A549 (cell line): ENCODE data around the gene SLC22A14. TPM values are rescaled to one million over a fixed set of nuclear protein-coding genes. Genes with fewer than 3 reads are reported as not detected.

Experiments
- ATAC-seq, 2 experiments: fragments of 200-7000 bp in 1 of 2; fragments of >200 bp in 1 of 2; cut with Nextera tagmentation in 1 of 2; cut with Tn5 transposase in 1 of 2; 3 replicates each; pipeline versions ENCODE4 v1.8.0 to v1.9.1; 2018 to 2020; ENCODE audit warnings: mild to moderate bottlenecking in 1 of 2, moderate library complexity in 1 of 2
- CTCF ChIA-PET: fragments of 300-600 bp; sonication (Branson Sonifier 250); formaldehyde crosslinking; extraction: SDS; loops from one replicate; lab custom pipeline; 2021; ENCODE audit warnings: antibody characterized with exemption, inconsistent platforms; lab: Yijun Ruan, JAX
- POLR2A ChIA-PET: fragments of 350-600 bp; formaldehyde crosslinking; extraction: SDS; loops from one replicate; lab custom pipeline; 2021; ENCODE audit warnings: antibody characterized with exemption, inconsistent platforms; lab: Yijun Ruan, JAX
- DNase-seq, 2 experiments: peaks; one replicate each; pipeline versions ENCODE4 v3.0.0 to v3.0.0-alpha.2; 2011 to 2016; ENCODE audit warnings: low read depth in 1 of 2, low spot score in 1 of 2
- FAIRE-seq: peaks from 2 replicates; lab custom pipeline; 2011; peaks lifted over from hg19 to GRCh38; lab: Jason Lieb, UNC
- H3K27ac ChIP-seq, 2 experiments: fragments of >200 bp; sonication (Bioruptor Twin); formaldehyde crosslinking; 3 replicates each; pipeline ENCODE4 v1.5.1; 2016 to 2017
- H3K4me1 ChIP-seq: fragments of >200 bp; sonication (Bioruptor Twin); formaldehyde crosslinking; 3 replicates; pipeline ENCODE4 v1.6.1; 2016
- H3K4me2 ChIP-seq: fragments of >200 bp; sonication (Bioruptor Twin); formaldehyde crosslinking; 3 replicates; pipeline ENCODE4 v1.6.1; 2016
- H3K4me3 ChIP-seq: fragments of >200 bp; sonication (Bioruptor Twin); formaldehyde crosslinking; 3 replicates; pipeline ENCODE4 v1.5.1; 2016
- H3K9me3 ChIP-seq: fragments of >200 bp; sonication (Bioruptor Twin); formaldehyde crosslinking; 3 replicates; pipeline ENCODE4 v1.6.1; 2016
- BCL3 ChIP-seq: fragments of >200 bp; sonication (Bioruptor Twin); formaldehyde crosslinking; IDR thresholded peaks from 3 replicates; pipeline ENCODE4 v1.6.1; 2016
- CEBPB ChIP-seq, 2 experiments: fragments of >200 bp in 1 of 2; sonication (Bioruptor Twin) in 1 of 2; formaldehyde crosslinking in 1 of 2; IDR thresholded peaks; 2 replicates each; pipeline ENCODE4 v1.6.1; 2012 to 2016
- CTCF ChIP-seq: fragments of >200 bp; sonication (Bioruptor Twin); formaldehyde crosslinking; IDR thresholded peaks from 3 replicates; pipeline ENCODE4 v1.5.1; 2016
- EHMT2 ChIP-seq: fragments of 200-600 bp; sonication (generic); IDR thresholded peaks from 2 replicates; pipeline ENCODE4 v1.6.1; 2016; ENCODE audit warnings: antibody characterized with exemption, low read depth, mild to moderate bottlenecking, moderate library complexity
- FOSL2 ChIP-seq, 2 experiments: fragments of 450-650 bp in 1 of 2; fragments of >200 bp in 1 of 2; sonication (Bioruptor Twin) in 1 of 2; formaldehyde crosslinking; IDR thresholded peaks; 2 replicates each; pipeline versions ENCODE4 v1.5.0 to v1.6.1; 2016 to 2020; ENCODE audit warnings: mild to moderate bottlenecking in 1 of 2, moderate library complexity in 1 of 2
- GATA3 ChIP-seq: IDR thresholded peaks from 2 replicates; pipeline ENCODE4 v1.6.1; 2012; ENCODE audit warnings: borderline replicate concordance
- HDAC2 ChIP-seq: fragments of 200-600 bp; sonication (generic); IDR thresholded peaks from 2 replicates; pipeline ENCODE4 v1.6.1; 2016
- HEYL ChIP-seq: fragments of 250-450 bp; sonication (Bioruptor Pico); IDR thresholded peaks from 2 replicates; pipeline ENCODE4 v1.8.0; 2021; ENCODE audit warnings: mild to moderate bottlenecking, moderate library complexity
- KDM5A ChIP-seq: fragments of 200-600 bp; sonication (generic); IDR thresholded peaks from 2 replicates; pipeline ENCODE4 v1.6.1; 2016; ENCODE audit warnings: antibody characterized with exemption, mild to moderate bottlenecking
- MAFK ChIP-seq: fragments of 450-650 bp; IDR thresholded peaks from 2 replicates; pipeline ENCODE4 v1.6.1; 2014; ENCODE audit not compliant: partially characterized antibody
- NR3C1 ChIP-seq: fragments of >200 bp; sonication (Bioruptor Twin); formaldehyde crosslinking; IDR thresholded peaks from 3 replicates; pipeline ENCODE4 v1.6.1; 2017
- PBX3 ChIP-seq: IDR thresholded peaks from 2 replicates; pipeline ENCODE4 v1.6.1; 2012
- PHF8 ChIP-seq: fragments of 200-600 bp; sonication (generic); IDR thresholded peaks from 2 replicates; pipeline ENCODE4 v1.6.1; 2016; ENCODE audit warnings: low read depth, mild to moderate bottlenecking, antibody characterized with exemption, moderate library complexity, borderline replicate concordance
- RARB ChIP-seq: fragments of 250-450 bp; sonication (Bioruptor Pico); IDR thresholded peaks from 2 replicates; pipeline ENCODE4 v1.8.0; 2021; ENCODE audit warnings: mild to moderate bottlenecking, moderate library complexity
- RFX5 ChIP-seq: fragments of 450-650 bp; IDR thresholded peaks from 2 replicates; pipeline ENCODE4 v1.7.1; 2014; ENCODE audit warnings: antibody characterized with exemption, mild to moderate bottlenecking, moderate library complexity
- TFCP2L1 ChIP-seq: fragments of 250-450 bp; sonication (Bioruptor Pico); IDR thresholded peaks from 2 replicates; pipeline ENCODE4 v1.5.0; 2021; ENCODE audit warnings: mild to moderate bottlenecking
- TP53 ChIP-seq: fragments of 250-450 bp; sonication (Bioruptor Pico); IDR thresholded peaks from 2 replicates; pipeline ENCODE4 v1.5.0; 2021; ENCODE audit warnings: mild to moderate bottlenecking, moderate library complexity
- WGBS: methylation state at CpG from one replicate; pipeline ENCODE4 v1.1.6; 2017; ENCODE audit errors: missing lambda C conversion rate; 5-methylcytosine and 5-hydroxymethylcytosine counted together
- polyA plus RNA-seq, 4 experiments: library from polyadenylated mRNA; depleted of rRNA in 3 of 4; stranded (reverse); fragments of >200 nt; fragmentation: RNase III in 1 of 4; extraction: RNeasy Plus Mini Kit Qiagen cat#74134 plus additional on column Dnase treatment in 1 of 4; gene quantifications; 2 replicates in 3 of 4; 3 replicates in 1 of 4; pipeline ENCODE4 v1.2.3, GENCODE V29; 2011 to 2017
- TF ChIP-seq, protein P1 (sequence below): fragments of 450-650 bp; IDR thresholded peaks from 2 replicates; pipeline ENCODE4 v1.6.1; 2014; ENCODE audit warnings: antibody characterized with exemption
- TF ChIP-seq, protein P2 (sequence below): fragments of >200 bp; sonication (Bioruptor Twin); formaldehyde crosslinking; IDR thresholded peaks from 2 replicates; pipeline ENCODE4 v1.6.1; 2016

Gene SLC22A14
- polyA plus RNA-seq, 2 of the 4 experiments (the other 2 are of a cell fraction) = 0.04 TPM; not detected in 1

DNA sequence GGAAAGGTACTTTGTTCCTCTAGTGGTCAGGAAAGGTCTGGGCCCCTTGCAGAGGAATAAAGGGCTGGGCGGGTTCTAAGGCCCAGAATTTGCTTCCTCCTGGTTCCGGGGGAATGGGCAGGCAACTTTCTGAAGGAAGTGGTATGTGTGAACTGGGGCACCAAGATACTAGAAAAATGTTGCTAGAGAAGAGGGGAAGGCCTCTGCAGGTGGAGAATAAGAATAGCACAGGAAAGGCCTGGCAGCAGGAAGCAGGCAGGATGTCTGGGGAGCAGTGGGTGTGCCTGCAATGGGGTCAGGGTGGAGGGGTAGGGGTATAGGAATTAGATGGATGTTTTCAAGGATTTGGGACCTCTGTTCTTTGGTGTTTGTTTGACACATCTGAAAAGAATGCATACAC lies 14.4 kb upstream of the SLC22A14 start:
- 94% methylated on average over 2 of the region's 2 CpGs for WGBS
- ChIA-PET POLR2A (no interaction called here), CTCF (no interaction called here)
- no peak overlapping the region for H3K4me3 ChIP-seq
- FAIRE-seq (no peak), ATAC-seq (no peak), DNase-seq (no peak)
- H3K4me2 ChIP-seq = no peak overlapping the region
- no peaks in the 10 kb centered on the region for H3K4me1 ChIP-seq
- H3K27ac ChIP-seq = no peak overlapping the region
- H3K9me3 ChIP-seq = no peaks in the 10 kb centered on the region
- no peak for TF ChIP-seq HDAC2
- no peak for TF ChIP-seq TP53 (CRISPR knock-in tag)
- TF ChIP-seq, protein P1, sequence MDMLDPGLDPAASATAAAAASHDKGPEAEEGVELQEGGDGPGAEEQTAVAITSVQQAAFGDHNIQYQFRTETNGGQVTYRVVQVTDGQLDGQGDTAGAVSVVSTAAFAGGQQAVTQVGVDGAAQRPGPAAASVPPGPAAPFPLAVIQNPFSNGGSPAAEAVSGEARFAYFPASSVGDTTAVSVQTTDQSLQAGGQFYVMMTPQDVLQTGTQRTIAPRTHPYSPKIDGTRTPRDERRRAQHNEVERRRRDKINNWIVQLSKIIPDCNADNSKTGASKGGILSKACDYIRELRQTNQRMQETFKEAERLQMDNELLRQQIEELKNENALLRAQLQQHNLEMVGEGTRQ = no peak
- TF ChIP-seq CEBPB (IDR thresholded peaks at IDR 0.05) = no peak
- no peak for TF ChIP-seq FOSL2 (IDR thresholded peaks at IDR 0.05)
- TF ChIP-seq FOSL2 (CRISPR knock-in tag; IDR thresholded peaks at IDR 0.05) = no peak
- no peak for TF ChIP-seq RARB (CRISPR knock-in tag)
- TF ChIP-seq NR3C1 = no peak
- no peak for TF ChIP-seq BCL3
- no peak for TF ChIP-seq GATA3
- no peak for TF ChIP-seq PHF8
- TF ChIP-seq RFX5 = no peak
- no peak for TF ChIP-seq MAFK

DNA sequence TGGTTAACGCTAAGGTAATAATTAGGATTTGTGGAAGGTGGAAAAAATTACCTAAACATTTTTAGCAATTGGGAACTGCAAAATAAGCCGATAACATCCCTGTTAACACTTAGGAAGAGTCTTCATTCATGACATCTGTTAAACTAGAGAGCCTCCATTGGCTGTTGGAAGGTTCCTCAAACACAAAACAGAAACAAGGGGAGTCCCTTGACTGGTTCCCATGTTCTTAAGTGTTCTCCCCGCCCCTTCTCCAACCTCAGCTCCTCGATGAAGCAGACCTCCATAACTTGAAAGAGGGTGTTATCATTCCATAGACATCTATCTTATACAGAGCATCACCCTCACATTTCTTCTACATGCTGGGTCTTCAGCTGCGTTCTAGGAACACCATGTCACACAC lies 14.0 kb upstream of the SLC22A14 start:
- DNase-seq = no peak
- TF ChIP-seq GATA3 = no peak
- no peak for TF ChIP-seq HEYL (CRISPR knock-in tag)
- TF ChIP-seq KDM5A = no peak
- TF ChIP-seq PBX3 = no peak
- no peak for TF ChIP-seq EHMT2
- TF ChIP-seq, all 56 proteins: peak for 0
- FAIRE-seq (no peak), ATAC-seq (no peak)
- POLR2A ChIA-PET = no interaction called here
- CTCF ChIA-PET = no interaction called here
- no peaks in the 10 kb centered on the region for H3K4me1 ChIP-seq
- H3K27ac ChIP-seq = no peak overlapping the region
- no peak overlapping the region for H3K4me3 ChIP-seq
- WGBS = 71% methylated on average over 5 of the region's 5 CpGs
- H3K9me3 ChIP-seq = no peaks in the 10 kb centered on the region
- no peak overlapping the region for H3K4me2 ChIP-seq

GRCh38 chr3:38268522-38268921 lies 13.6 kb upstream of the SLC22A14 start:
- Histone ChIP-seq H3K4me3 (no peak overlapping the region), H3K4me2 (no peak overlapping the region), H3K9me3 (no peaks in the 10 kb centered on the region), H3K4me1 (no peaks in the 10 kb centered on the region), H3K27ac (no peak overlapping the region)
- ATAC-seq (no peak), DNase-seq (no peak), FAIRE-seq (no peak)
- CTCF ChIA-PET = no interaction called here
- no peak for TF ChIP-seq TP53 (CRISPR knock-in tag)
- TF ChIP-seq GATA3 = no peak
- no peak for TF ChIP-seq CTCF
- TF ChIP-seq, protein P2, sequence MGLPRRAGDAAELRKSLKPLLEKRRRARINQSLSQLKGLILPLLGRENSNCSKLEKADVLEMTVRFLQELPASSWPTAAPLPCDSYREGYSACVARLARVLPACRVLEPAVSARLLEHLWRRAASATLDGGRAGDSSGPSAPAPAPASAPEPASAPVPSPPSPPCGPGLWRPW = no peak
- no peak for TF ChIP-seq TFCP2L1
- 90% methylated on average over 1 of the region's 1 CpG for WGBS
- POLR2A ChIA-PET = no interaction called here
